ENCODE results near the gene TRIM24. TPM values are rescaled to one million over a fixed set of nuclear protein-coding genes. Genes with fewer than 3 reads are reported as not detected.
"Not testable (repeated sequence)": the region's sequence is repeated elsewhere in the genome, so short reads cannot be mapped to it uniquely, and the experiment has no call there.

TRIM24 gene
- polyA plus RNA-seq, 1 donor (not counting 4 experiments of a cell fraction or from before 2014, with no cell fraction given): 7.9 TPM

GRCh38 chr7:138493535-138493934, 33.5 kb downstream of the TRIM24 start:
- dilution Hi-C loops (cut with MboI; ENCODE audit: extremely low pct_ligation_motif_present, low sequenced_read_pairs): no loop called here

GRCh38 chr7:138495485-138495884, 35.4 kb downstream of the TRIM24 start:
- H3K9me3 ChIP-seq (ENCODE audit: control insufficient read depth, low read depth, low read length): no peaks in the 10 kb centered on the region
- no peak overlapping the region for H3K27ac ChIP-seq (ENCODE audit: control insufficient read depth, insufficient read depth, low read length)
- dilution Hi-C loops (cut with MboI; ENCODE audit: extremely low pct_ligation_motif_present, low sequenced_read_pairs): no loop called here
- H3K36me3 ChIP-seq (ENCODE audit: control insufficient read depth in 2 of 2, extremely low read depth in 1 of 2, insufficient read depth in 2 of 2, low read length in 2 of 2): no peaks in the 10 kb centered on the region
- H3K4me3 ChIP-seq (ENCODE audit: control insufficient read depth in 2 of 3, extremely low read depth in 1 of 3, insufficient read depth in 2 of 3, low read depth in 1 of 3, low read length in 3 of 3): no peak overlapping the region
- TF ChIP-seq CTCF (optimal IDR thresholded peaks at IDR 0.05 in 1 of 3, IDR thresholded peaks at IDR 0.05 in 1 of 3, conservative IDR thresholded peaks at IDR 0.05 in 1 of 3; ENCODE audit: extremely low read depth in 1 of 3, insufficient read depth in 2 of 3, low read length in 3 of 3): no peak
- no peak for TF ChIP-seq EZH2 (IDR thresholded peaks at IDR 0.05; ENCODE audit: low read length)
- H3K4me1 ChIP-seq (ENCODE audit: control insufficient read depth, extremely low read depth, insufficient read depth, low read length): no peaks in the 10 kb centered on the region
- no peak overlapping the region for H3K9ac ChIP-seq (ENCODE audit: control insufficient read depth, extremely low read depth, insufficient read depth, low read length)
- H3K27me3 ChIP-seq (ENCODE audit: control insufficient read depth, extremely low read depth, insufficient read depth, low read length): no peaks in the 10 kb centered on the region
- DNase-seq (ENCODE audit: low read depth, low spot score): no peak
- no peaks in the 10 kb centered on the region for H3K9me1 ChIP-seq (ENCODE audit: control insufficient read depth, extremely low read depth, insufficient read depth, low read length)
- no peak overlapping the region for H3K4me2 ChIP-seq (ENCODE audit: control insufficient read depth, extremely low read depth, insufficient read depth, low read depth, low read length)
- H3K79me2 ChIP-seq (ENCODE audit: control insufficient read depth, insufficient read depth, low read length): peaks cover 17% of the 10 kb centered on the region
- no peak for FAIRE-seq
- H4K20me1 ChIP-seq (ENCODE audit: control insufficient read depth, extremely low read depth, insufficient read depth, low read length): peaks cover 2% of the 10 kb centered on the region
- H2AFZ ChIP-seq (ENCODE audit: control insufficient read depth, low read length): no peak overlapping the region

More at GRCh38 chr7:138493535-138493934, 33.5 kb downstream of the TRIM24 start:
- H3K4me1 ChIP-seq (ENCODE audit: control insufficient read depth, extremely low read depth, insufficient read depth, low read length): no peaks in the 10 kb centered on the region
- H3K36me3 ChIP-seq (ENCODE audit: control insufficient read depth in 2 of 2, extremely low read depth in 1 of 2, insufficient read depth in 2 of 2, low read length in 2 of 2): no peaks in the 10 kb centered on the region
- H3K9me3 ChIP-seq (ENCODE audit: control insufficient read depth, low read depth, low read length): no peaks in the 10 kb centered on the region
- peaks cover 11% of the 10 kb centered on the region for H3K79me2 ChIP-seq (ENCODE audit: control insufficient read depth, insufficient read depth, low read length)
- no peaks in the 10 kb centered on the region for H3K27me3 ChIP-seq (ENCODE audit: control insufficient read depth, extremely low read depth, insufficient read depth, low read length)
- FAIRE-seq (no peak), DNase-seq (ENCODE audit: low read depth, low spot score) (no peak)
- peaks cover 2% of the 10 kb centered on the region for H4K20me1 ChIP-seq (ENCODE audit: control insufficient read depth, extremely low read depth, insufficient read depth, low read length)
- no peak overlapping the region for H3K9ac ChIP-seq (ENCODE audit: control insufficient read depth, extremely low read depth, insufficient read depth, low read length)
- H3K4me3 ChIP-seq (ENCODE audit: control insufficient read depth in 2 of 3, extremely low read depth in 1 of 3, insufficient read depth in 2 of 3, low read depth in 1 of 3, low read length in 3 of 3): no peak overlapping the region
- H3K27ac ChIP-seq (ENCODE audit: control insufficient read depth, insufficient read depth, low read length): no peak overlapping the region
- no peak for TF ChIP-seq EZH2 (IDR thresholded peaks at IDR 0.05; ENCODE audit: low read length)
- H3K4me2 ChIP-seq (ENCODE audit: control insufficient read depth, extremely low read depth, insufficient read depth, low read depth, low read length): no peak overlapping the region
- H3K9me1 ChIP-seq (ENCODE audit: control insufficient read depth, extremely low read depth, insufficient read depth, low read length): no peaks in the 10 kb centered on the region
- no peak overlapping the region for H2AFZ ChIP-seq (ENCODE audit: control insufficient read depth, low read length)

- Histone ChIP-seq H3K9ac (ENCODE audit: control insufficient read depth, extremely low read depth, insufficient read depth, low read length) (no peak overlapping the region), H3K4me3 (ENCODE audit: control insufficient read depth in 2 of 3, extremely low read depth in 1 of 3, insufficient read depth in 2 of 3, low read depth in 1 of 3, low read length in 3 of 3) (no peak overlapping the region), H2AFZ (ENCODE audit: control insufficient read depth, low read length) (no peak overlapping the region), H3K4me1 (ENCODE audit: control insufficient read depth, extremely low read depth, insufficient read depth, low read length) (no peaks in the 10 kb centered on the region), H3K27ac (ENCODE audit: control insufficient read depth, insufficient read depth, low read length) (no peak overlapping the region), H3K9me1 (ENCODE audit: control insufficient read depth, extremely low read depth, insufficient read depth, low read length) (no peaks in the 10 kb centered on the region), H3K36me3 (ENCODE audit: control insufficient read depth in 2 of 2, extremely low read depth in 1 of 2, insufficient read depth in 2 of 2, low read length in 2 of 2) (no peaks in the 10 kb centered on the region), H3K9me3 (ENCODE audit: control insufficient read depth, low read depth, low read length) (no peaks in the 10 kb centered on the region), H3K27me3 (ENCODE audit: control insufficient read depth, extremely low read depth, insufficient read depth, low read length) (no peaks in the 10 kb centered on the region), H3K79me2 (ENCODE audit: control insufficient read depth, insufficient read depth, low read length) (peaks cover 9% of the 10 kb centered on the region), H4K20me1 (ENCODE audit: control insufficient read depth, extremely low read depth, insufficient read depth, low read length) (no peaks in the 10 kb centered on the region), H3K4me2 (ENCODE audit: control insufficient read depth, extremely low read depth, insufficient read depth, low read depth, low read length) (no peak overlapping the region)
- no peak for TF ChIP-seq CTCF (optimal IDR thresholded peaks at IDR 0.05 in 1 of 3, IDR thresholded peaks at IDR 0.05 in 1 of 3, conservative IDR thresholded peaks at IDR 0.05 in 1 of 3; ENCODE audit: extremely low read depth in 1 of 3, insufficient read depth in 2 of 3, low read length in 3 of 3)
- TF ChIP-seq EZH2 (IDR thresholded peaks at IDR 0.05; ENCODE audit: low read length): no peak
- no peak for FAIRE-seq
- no peak for DNase-seq (ENCODE audit: low read depth, low spot score)
- dilution Hi-C loops (cut with MboI; ENCODE audit: extremely low pct_ligation_motif_present, low sequenced_read_pairs): no loop called here
These were observed 39.3 kb downstream of the TRIM24 start for GRCh38 chr7:138499340-138499739.

- H3K9me1 ChIP-seq (ENCODE audit: control insufficient read depth, extremely low read depth, insufficient read depth, low read length); H3K27ac ChIP-seq (ENCODE audit: control insufficient read depth, insufficient read depth, low read length); H4K20me1 ChIP-seq (ENCODE audit: control insufficient read depth, extremely low read depth, insufficient read depth, low read length); H3K9me3 ChIP-seq (ENCODE audit: control insufficient read depth, low read depth, low read length); H3K36me3 ChIP-seq (ENCODE audit: control insufficient read depth in 2 of 2, extremely low read depth in 1 of 2, insufficient read depth in 2 of 2, low read length in 2 of 2); H3K27me3 ChIP-seq (ENCODE audit: control insufficient read depth, extremely low read depth, insufficient read depth, low read length); H2AFZ ChIP-seq (ENCODE audit: control insufficient read depth, low read length); H3K9ac ChIP-seq (ENCODE audit: control insufficient read depth, extremely low read depth, insufficient read depth, low read length); FAIRE-seq; H3K4me2 ChIP-seq (ENCODE audit: control insufficient read depth, extremely low read depth, insufficient read depth, low read depth, low read length); H3K4me1 ChIP-seq (ENCODE audit: control insufficient read depth, extremely low read depth, insufficient read depth, low read length); dilution Hi-C loops (cut with MboI; ENCODE audit: extremely low pct_ligation_motif_present, low sequenced_read_pairs); DNase-seq (ENCODE audit: low read depth, low spot score); H3K79me2 ChIP-seq (ENCODE audit: control insufficient read depth, insufficient read depth, low read length); H3K4me3 ChIP-seq (ENCODE audit: control insufficient read depth in 2 of 3, extremely low read depth in 1 of 3, insufficient read depth in 2 of 3, low read depth in 1 of 3, low read length in 3 of 3): not testable (repeated sequence)
These were observed 40.2 kb downstream of the TRIM24 start for GRCh38 chr7:138500303-138500702.
